ENCODE data around the gene RMC1. TPM values are rescaled to one million over a fixed set of nuclear protein-coding genes. Genes with fewer than 3 reads are reported as not detected.

The RMC1 gene
- total RNA-seq, 2 donors from 2014 or later, result 12.0 to 28.5 TPM

DNA sequence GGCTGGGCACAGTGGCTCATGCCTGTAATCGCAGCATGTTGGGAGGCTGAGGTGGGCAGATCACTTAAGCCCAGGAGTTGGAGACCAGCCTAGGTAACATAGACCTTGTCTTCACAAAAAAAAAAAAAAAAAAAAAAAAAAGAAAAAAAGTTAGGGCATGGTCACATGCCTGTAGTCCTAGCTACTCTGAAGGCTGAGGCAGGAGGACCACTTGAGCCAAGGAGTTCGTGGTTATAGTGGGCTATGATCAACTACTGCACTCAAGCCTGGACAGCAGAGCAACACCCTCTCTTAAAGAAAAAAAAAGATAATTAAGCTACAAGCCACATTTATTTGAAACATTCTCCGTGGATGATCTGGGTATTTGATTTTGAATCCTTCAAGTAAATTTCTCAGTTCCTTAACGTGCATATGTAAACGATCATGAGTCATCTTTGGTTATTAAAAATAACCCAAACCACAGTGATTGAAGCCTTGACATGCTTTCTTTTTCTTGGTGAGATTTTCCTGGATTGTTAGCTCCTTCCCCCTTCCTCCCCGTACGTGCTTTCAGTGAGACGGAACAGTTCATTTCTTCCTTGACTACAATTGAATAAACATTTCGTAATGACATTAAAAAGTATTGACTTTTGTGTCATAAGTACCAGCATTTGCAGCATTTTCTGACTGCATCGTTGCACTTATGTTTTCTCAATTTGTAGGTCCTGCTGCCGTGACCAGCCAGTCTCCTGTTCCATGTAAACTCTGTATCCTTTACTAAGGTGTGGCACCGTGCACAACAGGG, 20.3 kb downstream of the RMC1 start:
- 79% methylated on average over 12 of the region's 12 CpGs for WGBS
- peaks cover 6 to 9% of the 10 kb centered on the region in 2 donors for H3K36me3 ChIP-seq

DNA sequence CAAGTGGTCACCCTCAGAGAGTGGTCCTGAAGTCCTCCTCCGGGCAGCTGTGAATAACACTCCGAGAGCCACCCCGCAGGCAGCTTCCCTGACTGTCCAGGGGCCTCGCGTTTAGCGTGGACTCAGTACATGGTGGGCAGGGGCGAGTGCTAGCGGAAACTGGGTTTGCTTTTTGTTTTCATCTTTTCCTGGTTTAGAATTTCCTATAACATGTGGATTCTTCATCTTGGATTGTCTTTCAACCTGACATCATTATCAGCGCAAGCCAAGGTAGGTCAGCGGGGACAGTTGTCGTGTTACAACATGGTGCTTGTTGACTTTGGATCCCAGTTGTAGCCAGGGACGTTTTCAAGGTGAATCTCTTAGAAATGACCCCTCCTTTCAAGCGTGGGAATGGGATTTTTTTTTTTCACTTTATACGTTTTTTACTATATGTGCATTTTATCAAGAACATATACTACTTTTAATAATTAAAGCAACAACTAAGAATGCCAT, 20.9 kb downstream of the RMC1 start:
- Histone ChIP-seq H3K36me3 (peaks cover 3 to 6% of the 10 kb centered on the region in 2 donors), H3K9me3 (no peaks in the 10 kb centered on the region), H3K27ac (no peak overlapping the region), H3K27me3 (replicated peaks; ENCODE audit: insufficient read depth) (no peaks in the 10 kb centered on the region), H3K4me1 (replicated peaks) (no peaks in the 10 kb centered on the region), H3K4me3 (no peak overlapping the region)
- DNase-seq (ENCODE audit: low spot score), result no peak
- no peak for TF ChIP-seq POLR2AphosphoS5 (IDR thresholded peaks at IDR 0.05)
- TF ChIP-seq, protein P1, sequence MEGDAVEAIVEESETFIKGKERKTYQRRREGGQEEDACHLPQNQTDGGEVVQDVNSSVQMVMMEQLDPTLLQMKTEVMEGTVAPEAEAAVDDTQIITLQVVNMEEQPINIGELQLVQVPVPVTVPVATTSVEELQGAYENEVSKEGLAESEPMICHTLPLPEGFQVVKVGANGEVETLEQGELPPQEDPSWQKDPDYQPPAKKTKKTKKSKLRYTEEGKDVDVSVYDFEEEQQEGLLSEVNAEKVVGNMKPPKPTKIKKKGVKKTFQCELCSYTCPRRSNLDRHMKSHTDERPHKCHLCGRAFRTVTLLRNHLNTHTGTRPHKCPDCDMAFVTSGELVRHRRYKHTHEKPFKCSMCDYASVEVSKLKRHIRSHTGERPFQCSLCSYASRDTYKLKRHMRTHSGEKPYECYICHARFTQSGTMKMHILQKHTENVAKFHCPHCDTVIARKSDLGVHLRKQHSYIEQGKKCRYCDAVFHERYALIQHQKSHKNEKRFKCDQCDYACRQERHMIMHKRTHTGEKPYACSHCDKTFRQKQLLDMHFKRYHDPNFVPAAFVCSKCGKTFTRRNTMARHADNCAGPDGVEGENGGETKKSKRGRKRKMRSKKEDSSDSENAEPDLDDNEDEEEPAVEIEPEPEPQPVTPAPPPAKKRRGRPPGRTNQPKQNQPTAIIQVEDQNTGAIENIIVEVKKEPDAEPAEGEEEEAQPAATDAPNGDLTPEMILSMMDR (IDR thresholded peaks at IDR 0.05), result no peak
- TF ChIP-seq POLR2A (IDR thresholded peaks at IDR 0.05), result no peak
- 86% methylated on average over 14 of the region's 14 CpGs for WGBS
- intact Hi-C loops (cut with DNase I), result no loop called here

More for the DNA sequence above, 20.3 kb downstream of the RMC1 start:
- H3K27ac ChIP-seq, result no peak overlapping the region
- TF ChIP-seq, protein P1 (IDR thresholded peaks at IDR 0.05), result no peak
- TF ChIP-seq POLR2AphosphoS5 (IDR thresholded peaks at IDR 0.05) (no peak), POLR2A (IDR thresholded peaks at IDR 0.05) (no peak)
- no peaks in the 10 kb centered on the region for H3K9me3 ChIP-seq
- intact Hi-C loops (cut with DNase I), result no loop called here
- H3K27me3 ChIP-seq (replicated peaks; ENCODE audit: insufficient read depth), result no peaks in the 10 kb centered on the region
- no peak overlapping the region for H3K4me3 ChIP-seq
- DNase-seq (ENCODE audit: low spot score), result no peak
- no peaks in the 10 kb centered on the region for H3K4me1 ChIP-seq (replicated peaks)

DNA sequence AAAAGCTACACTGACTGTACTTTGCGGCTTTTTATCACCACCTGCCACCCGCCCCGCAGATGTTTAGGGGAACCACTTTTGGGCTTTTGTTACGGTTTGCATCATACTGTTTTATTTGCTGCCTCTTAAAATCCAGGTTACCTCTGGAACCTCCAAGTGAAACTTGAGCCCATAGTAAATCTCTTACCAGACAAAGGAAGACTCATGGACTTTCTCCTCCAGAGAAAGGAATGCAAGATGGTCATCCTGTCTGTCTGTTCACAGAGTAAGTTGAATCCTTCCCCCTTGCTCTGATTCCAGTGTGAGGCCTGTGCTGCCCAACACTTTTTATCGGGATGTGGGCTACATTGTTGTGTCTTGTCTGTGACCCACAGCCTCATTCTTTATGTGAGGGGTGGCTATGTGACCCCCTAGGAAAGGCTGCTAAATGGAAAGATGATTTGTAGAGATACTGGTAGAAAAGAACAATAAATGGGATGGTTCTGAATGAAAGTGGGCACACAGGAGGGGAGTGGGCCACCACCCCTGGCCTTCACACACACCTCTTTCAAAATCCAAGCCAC, 23.3 kb downstream of the RMC1 start:
- intact Hi-C loops (cut with DNase I), result no loop called here
- Histone ChIP-seq H3K36me3 (peaks cover 0 to 8% of the 10 kb centered on the region in 2 donors), H3K9me3 (no peaks in the 10 kb centered on the region)

DNA sequence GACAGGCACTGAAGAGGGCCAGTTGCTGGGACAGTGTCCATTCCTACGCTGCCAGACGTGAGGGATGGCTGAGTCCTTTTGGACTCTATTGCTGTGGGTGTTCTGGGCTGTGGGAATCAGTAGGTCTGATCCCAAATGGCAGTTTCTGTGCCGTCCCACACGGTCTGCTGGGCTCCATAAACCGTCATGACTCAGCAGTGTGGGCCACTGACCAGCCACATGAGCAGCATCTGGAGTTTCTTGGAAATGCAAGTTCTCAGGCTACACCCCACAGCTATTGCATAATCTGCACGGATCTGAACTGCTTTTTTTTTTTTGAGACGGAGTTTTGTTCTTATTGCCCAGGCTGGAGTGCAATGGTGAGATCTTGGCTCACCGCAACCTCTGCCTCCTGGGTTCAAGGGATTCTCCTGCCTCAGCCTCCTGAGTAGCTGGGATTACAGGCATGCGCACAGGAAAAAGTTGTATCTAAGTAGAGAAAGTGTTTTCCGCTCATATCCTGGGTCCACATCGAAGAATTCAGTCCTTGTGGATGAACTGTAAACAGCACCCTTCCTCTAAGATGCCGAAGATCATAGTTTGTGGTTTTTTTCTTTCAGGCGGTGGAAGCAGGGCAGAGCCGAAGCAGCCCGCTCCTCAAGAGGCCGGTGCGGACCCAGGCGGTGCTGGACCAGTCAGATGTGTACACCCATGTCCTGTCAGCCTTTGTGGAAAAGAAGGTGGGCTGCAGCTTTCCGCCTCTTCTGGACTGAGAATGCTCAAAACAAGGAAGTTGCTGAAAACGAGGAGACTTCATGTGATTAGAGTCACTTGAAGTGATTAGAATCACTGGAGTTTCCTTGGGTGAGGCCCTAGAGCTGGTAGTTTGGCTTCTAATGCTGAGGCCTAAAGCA, 25.5 kb downstream of the RMC1 start:
- intact Hi-C loops (cut with DNase I), result no loop called here
- peaks cover 0 to 8% of the 10 kb centered on the region in 2 donors for H3K36me3 ChIP-seq
- 83% methylated on average over 20 of the region's 20 CpGs for WGBS

More for the DNA sequence above, 23.3 kb downstream of the RMC1 start:
- Histone ChIP-seq H3K27ac (no peak overlapping the region), H3K27me3 (replicated peaks; ENCODE audit: insufficient read depth) (no peaks in the 10 kb centered on the region), H3K4me3 (no peak overlapping the region), H3K4me1 (replicated peaks) (no peaks in the 10 kb centered on the region)
- TF ChIP-seq POLR2A (IDR thresholded peaks at IDR 0.05) (no peak), POLR2AphosphoS5 (IDR thresholded peaks at IDR 0.05) (no peak)
- TF ChIP-seq, protein P1 (IDR thresholded peaks at IDR 0.05), result no peak
- 52% methylated on average over 5 of the region's 5 CpGs for WGBS
- DNase-seq (ENCODE audit: low spot score), result no peak

More for the DNA sequence above, 25.5 kb downstream of the RMC1 start:
- Histone ChIP-seq H3K4me3 (no peak overlapping the region), H3K9me3 (no peaks in the 10 kb centered on the region), H3K27ac (no peak overlapping the region), H3K4me1 (replicated peaks) (no peaks in the 10 kb centered on the region), H3K27me3 (replicated peaks; ENCODE audit: insufficient read depth) (no peaks in the 10 kb centered on the region)
- TF ChIP-seq POLR2AphosphoS5 (IDR thresholded peaks at IDR 0.05) (no peak), POLR2A (IDR thresholded peaks at IDR 0.05) (no peak)
- TF ChIP-seq, protein P1 (IDR thresholded peaks at IDR 0.05), result no peak
- no peak for DNase-seq (ENCODE audit: low spot score)
